Central memory CD8-positive, alpha-beta T cell (primary cell): ENCODE results near the gene CCL22.
A peak's percentile ranks its signal among the peaks of the same experiment; 100 is the strongest.
"Not testable (repeated sequence)": the region's sequence is repeated elsewhere in the genome, so short reads cannot be mapped to it uniquely, and the experiment has no call there.

ENCODE experiments used
- ATAC-seq: fragments of 150-1000 bp; cut with Tn5 transposase; replicated peaks from 2 replicates; pipeline ENCODE4 v1.10.0; 2022; ENCODE audit warnings: mild to moderate bottlenecking, moderate FRiP score, moderate number of reproducible peaks; ENCODE audit not compliant: poor library complexity, severe bottlenecking; ENCODE audit errors: extremely low read depth
- DNase-seq, 2 donors: peaks; one replicate each; pipeline ENCODE4 v3.0.0; 2021; ENCODE audit warnings: low spot score in 2 of 2
- H3K27ac Mint-ChIP-seq: one replicate; pipeline ENCODE4 v1.8.0; 2022; ENCODE audit warnings: low read depth, mild to moderate bottlenecking, moderate library complexity, mixed read lengths
- H3K27me3 Mint-ChIP-seq: one replicate; pipeline ENCODE4 v1.8.0; 2022; ENCODE audit warnings: mixed read lengths
- H3K36me3 Mint-ChIP-seq: one replicate; pipeline ENCODE4 v1.8.0; 2022; ENCODE audit warnings: mild to moderate bottlenecking, moderate library complexity, mixed read lengths; ENCODE audit not compliant: insufficient read depth
- H3K4me1 Mint-ChIP-seq: one replicate; pipeline ENCODE4 v1.8.0; 2022; ENCODE audit warnings: mixed read lengths
- H3K4me3 Mint-ChIP-seq: one replicate; pipeline ENCODE4 v1.8.0; 2022; ENCODE audit warnings: mild to moderate bottlenecking, moderate library complexity, mixed read lengths
- H3K9me3 Mint-ChIP-seq: one replicate; pipeline ENCODE4 v1.8.0; 2022; ENCODE audit warnings: mixed read lengths

CCL22 gene

GRCh38 chr16:57333402-57333801 lies 25.2 kb upstream of the CCL22 start:
- ATAC-seq (no peak), DNase-seq (no peak)
- Mint-ChIP-seq H3K36me3 (no peaks in the 10 kb centered on the region), H3K4me1 (no peaks in the 10 kb centered on the region), H3K9me3 (no peaks in the 10 kb centered on the region), H3K27me3 (peaks cover 61% of the 10 kb centered on the region), H3K27ac (no peak overlapping the region), H3K4me3 (no peak overlapping the region)

GRCh38 chr16:57335366-57335765 lies 23.2 kb upstream of the CCL22 start:
- Mint-ChIP-seq H3K4me3 (no peak overlapping the region), H3K36me3 (no peaks in the 10 kb centered on the region), H3K4me1 (no peaks in the 10 kb centered on the region), H3K9me3 (no peaks in the 10 kb centered on the region), H3K27me3 (peaks cover 78% of the 10 kb centered on the region), H3K27ac (no peak overlapping the region)
- no peak for ATAC-seq
- no peak for DNase-seq

GRCh38 chr16:57341062-57341440 lies 17.5 kb upstream of the CCL22 start:
- Mint-ChIP-seq H3K9me3 (no peaks in the 10 kb centered on the region), H3K4me3 (no peak overlapping the region), H3K4me1 (peaks cover 8% of the 10 kb centered on the region), H3K27ac (no peak overlapping the region), H3K36me3 (no peaks in the 10 kb centered on the region), H3K27me3 (peaks cover 83% of the 10 kb centered on the region)
- ATAC-seq (no peak), DNase-seq (no peak)

GRCh38 chr16:57341441-57342303 lies 16.9 kb upstream of the CCL22 start:
- Mint-ChIP-seq H3K4me1 (peaks cover 8% of the 10 kb centered on the region), H3K4me3 (no peak overlapping the region), H3K27ac (no peak overlapping the region), H3K9me3 (no peaks in the 10 kb centered on the region), H3K36me3 (no peaks in the 10 kb centered on the region), H3K27me3 (peaks cover 78% of the 10 kb centered on the region)
- DNase-seq = no peak
- ATAC-seq = no peak

GRCh38 chr16:57342606-57343005 lies 16.0 kb upstream of the CCL22 start:
- H3K36me3 Mint-ChIP-seq, DNase-seq, H3K4me3 Mint-ChIP-seq, H3K4me1 Mint-ChIP-seq, H3K27ac Mint-ChIP-seq, H3K9me3 Mint-ChIP-seq, ATAC-seq: not testable (repeated sequence)
- peaks cover 86% of the 10 kb centered on the region for H3K27me3 Mint-ChIP-seq

GRCh38 chr16:57343221-57343620 lies 15.4 kb upstream of the CCL22 start:
- peaks cover 89% of the 10 kb centered on the region for H3K27me3 Mint-ChIP-seq
- H3K4me1 Mint-ChIP-seq = peaks cover 8% of the 10 kb centered on the region
- DNase-seq (no peak), ATAC-seq (no peak)
- H3K4me3 Mint-ChIP-seq = no peak overlapping the region
- no peaks in the 10 kb centered on the region for H3K36me3 Mint-ChIP-seq
- H3K9me3 Mint-ChIP-seq = no peaks in the 10 kb centered on the region
- no peak overlapping the region for H3K27ac Mint-ChIP-seq

GRCh38 chr16:57344094-57344493 lies 14.5 kb upstream of the CCL22 start:
- H3K36me3 Mint-ChIP-seq, H3K9me3 Mint-ChIP-seq, H3K27ac Mint-ChIP-seq, H3K4me3 Mint-ChIP-seq, H3K4me1 Mint-ChIP-seq, DNase-seq, ATAC-seq: not testable (repeated sequence)
- peaks cover 89% of the 10 kb centered on the region for H3K27me3 Mint-ChIP-seq

GRCh38 chr16:57345021-57345420 lies 13.6 kb upstream of the CCL22 start:
- no peak overlapping the region for H3K27ac Mint-ChIP-seq
- H3K9me3 Mint-ChIP-seq = no peaks in the 10 kb centered on the region
- DNase-seq (no peak), ATAC-seq (no peak)
- H3K4me3 Mint-ChIP-seq = no peak overlapping the region
- H3K36me3 Mint-ChIP-seq = no peaks in the 10 kb centered on the region
- peaks cover 87% of the 10 kb centered on the region for H3K27me3 Mint-ChIP-seq
- peaks cover 8% of the 10 kb centered on the region for H3K4me1 Mint-ChIP-seq

- Mint-ChIP-seq H3K27ac (no peak overlapping the region), H3K27me3 (peaks cover 86% of the 10 kb centered on the region)
- no peak for DNase-seq
Measured at GRCh38 chr16:57345666-57346204, 12.8 kb upstream of the CCL22 start.

GRCh38 chr16:57347858-57348257 lies 10.7 kb upstream of the CCL22 start:
- DNase-seq (no peak), ATAC-seq (no peak)
- no peak overlapping the region for H3K4me3 Mint-ChIP-seq
- no peaks in the 10 kb centered on the region for H3K9me3 Mint-ChIP-seq
- H3K4me1 Mint-ChIP-seq = peaks cover 8% of the 10 kb centered on the region
- H3K27me3 Mint-ChIP-seq = peaks cover 80% of the 10 kb centered on the region
- H3K27ac Mint-ChIP-seq = no peak overlapping the region
- H3K36me3 Mint-ChIP-seq = no peaks in the 10 kb centered on the region

More at GRCh38 chr16:57345666-57346204, 12.8 kb upstream of the CCL22 start:
- H3K36me3 Mint-ChIP-seq = no peaks in the 10 kb centered on the region
- H3K4me3 Mint-ChIP-seq = no peak overlapping the region
- no peak for ATAC-seq
- no peaks in the 10 kb centered on the region for H3K9me3 Mint-ChIP-seq
- H3K4me1 Mint-ChIP-seq = peaks cover 8% of the 10 kb centered on the region

- no peaks in the 10 kb centered on the region for H3K9me3 Mint-ChIP-seq
- H3K27ac Mint-ChIP-seq = no peak overlapping the region
- no peaks in the 10 kb centered on the region for H3K36me3 Mint-ChIP-seq
- DNase-seq (no peak), ATAC-seq (no peak)
- no peak overlapping the region for H3K4me3 Mint-ChIP-seq
- peaks cover 76% of the 10 kb centered on the region for H3K27me3 Mint-ChIP-seq
- peaks cover 8% of the 10 kb centered on the region for H3K4me1 Mint-ChIP-seq
Measured at GRCh38 chr16:57348327-57348726, 10.3 kb upstream of the CCL22 start.

- ATAC-seq (peak; percentile 56), DNase-seq (no peak)
- Mint-ChIP-seq H3K27ac (no peak overlapping the region), H3K4me1 (peaks cover 8% of the 10 kb centered on the region), H3K27me3 (peaks cover 67% of the 10 kb centered on the region), H3K4me3 (no peak overlapping the region), H3K36me3 (no peaks in the 10 kb centered on the region), H3K9me3 (no peaks in the 10 kb centered on the region)
Measured at GRCh38 chr16:57349212-57350031, 9.2 kb upstream of the CCL22 start.
